Measurements from ENCODE around the gene SLC7A9. TPM values are rescaled to one million over a fixed set of nuclear protein-coding genes. Genes with fewer than 3 reads are reported as not detected.

Gene SLC7A9
- total and polyA plus RNA-seq, 4 donors: 6.8 to 16.3 (median 9.8) TPM

DNA sequence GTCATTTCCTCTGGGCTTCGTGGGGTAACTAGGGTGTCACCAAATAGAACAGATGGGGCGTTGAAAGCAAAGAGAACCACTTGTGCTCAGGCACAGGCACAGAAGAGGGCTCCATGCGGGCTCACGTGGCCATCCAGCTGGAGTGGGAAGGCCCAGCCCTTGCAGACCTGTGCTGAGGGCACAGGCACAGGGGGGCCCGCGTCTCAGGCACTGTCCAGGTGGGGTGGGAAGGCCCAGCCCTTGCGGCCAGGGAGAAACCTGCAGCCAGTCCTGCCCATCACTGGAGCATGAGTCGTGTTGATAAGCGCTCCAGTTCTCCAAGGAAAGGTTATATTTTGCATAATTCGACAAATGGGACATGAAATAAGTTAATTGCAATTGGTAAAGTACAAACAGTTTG lies 57.5 kb downstream of the SLC7A9 start:
- Histone ChIP-seq H3K36me3 (ENCODE audit: control insufficient read depth in 4 of 4, insufficient read depth in 3 of 4, low read depth in 1 of 4, low read length in 3 of 4) (no peaks in the 10 kb centered on the region), H3K9ac (ENCODE audit: low read depth in 1 of 2, low read length in 2 of 2) (no peak overlapping the region), H3K27ac (ENCODE audit: low read depth in 1 of 2, low read length in 2 of 2) (no peak overlapping the region), H3K27me3 (ENCODE audit: control insufficient read depth in 4 of 4, insufficient read depth in 4 of 4, low read length in 3 of 4) (no peaks in the 10 kb centered on the region), H3K4me1 (ENCODE audit: control insufficient read depth in 4 of 4, insufficient read depth in 4 of 4, low read length in 3 of 4) (no peaks in the 10 kb centered on the region), H3K4me3 (ENCODE audit: low read depth in 1 of 3, low read length in 3 of 3) (no peak overlapping the region), H3K9me3 (ENCODE audit: control insufficient read depth in 4 of 4, low read length in 3 of 4) (no peaks in the 10 kb centered on the region)
- TF ChIP-seq JUND (IDR thresholded peaks at IDR 0.05): no peak
- TF ChIP-seq, protein P1, sequence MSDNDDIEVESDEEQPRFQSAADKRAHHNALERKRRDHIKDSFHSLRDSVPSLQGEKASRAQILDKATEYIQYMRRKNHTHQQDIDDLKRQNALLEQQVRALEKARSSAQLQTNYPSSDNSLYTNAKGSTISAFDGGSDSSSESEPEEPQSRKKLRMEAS (IDR thresholded peaks at IDR 0.05): no peak
- TF ChIP-seq NR2F2 (IDR thresholded peaks at IDR 0.05): no peak
- TF ChIP-seq YY1 (IDR thresholded peaks at IDR 0.05): no peak
- TF ChIP-seq HNF4A (conservative IDR thresholded peaks at IDR 0.05): no peak
- TF ChIP-seq RXRA (IDR thresholded peaks at IDR 0.05): no peak
- TF ChIP-seq EGR1 (IDR thresholded peaks at IDR 0.05; ENCODE audit: low read depth in 2 of 2): no peak
- no peak for TF ChIP-seq ATF3 (IDR thresholded peaks at IDR 0.05)
- no peak for TF ChIP-seq SP1 (IDR thresholded peaks at IDR 0.05)
- TF ChIP-seq GABPA (IDR thresholded peaks at IDR 0.05 in 1 of 2, conservative IDR thresholded peaks at IDR 0.05 in 1 of 2): no peak
- TF ChIP-seq FOXA1 (IDR thresholded peaks at IDR 0.05): no peak
- TF ChIP-seq ZBTB33 (IDR thresholded peaks at IDR 0.05): no peak
- TF ChIP-seq FOXA2 (IDR thresholded peaks at IDR 0.05): no peak
- TF ChIP-seq RAD21 (IDR thresholded peaks at IDR 0.05): no peak
- no peak for TF ChIP-seq REST (IDR thresholded peaks at IDR 0.05)
- TF ChIP-seq TAF1 (conservative IDR thresholded peaks at IDR 0.05): no peak
- TF ChIP-seq, protein P2, sequence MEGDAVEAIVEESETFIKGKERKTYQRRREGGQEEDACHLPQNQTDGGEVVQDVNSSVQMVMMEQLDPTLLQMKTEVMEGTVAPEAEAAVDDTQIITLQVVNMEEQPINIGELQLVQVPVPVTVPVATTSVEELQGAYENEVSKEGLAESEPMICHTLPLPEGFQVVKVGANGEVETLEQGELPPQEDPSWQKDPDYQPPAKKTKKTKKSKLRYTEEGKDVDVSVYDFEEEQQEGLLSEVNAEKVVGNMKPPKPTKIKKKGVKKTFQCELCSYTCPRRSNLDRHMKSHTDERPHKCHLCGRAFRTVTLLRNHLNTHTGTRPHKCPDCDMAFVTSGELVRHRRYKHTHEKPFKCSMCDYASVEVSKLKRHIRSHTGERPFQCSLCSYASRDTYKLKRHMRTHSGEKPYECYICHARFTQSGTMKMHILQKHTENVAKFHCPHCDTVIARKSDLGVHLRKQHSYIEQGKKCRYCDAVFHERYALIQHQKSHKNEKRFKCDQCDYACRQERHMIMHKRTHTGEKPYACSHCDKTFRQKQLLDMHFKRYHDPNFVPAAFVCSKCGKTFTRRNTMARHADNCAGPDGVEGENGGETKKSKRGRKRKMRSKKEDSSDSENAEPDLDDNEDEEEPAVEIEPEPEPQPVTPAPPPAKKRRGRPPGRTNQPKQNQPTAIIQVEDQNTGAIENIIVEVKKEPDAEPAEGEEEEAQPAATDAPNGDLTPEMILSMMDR (IDR thresholded peaks at IDR 0.05; ENCODE audit: low read depth, low read length, missing input control): no peak
- no peak for TF ChIP-seq HNF4G (IDR thresholded peaks at IDR 0.05)
- no peak for DNase-seq (ENCODE audit: low spot score)
- 85% methylated on average over 10 of the region's 10 CpGs for whole genome bisulfite sequencing

Data from liver (tissue), 9 donors.